ENCODE measurements around the gene ZIC1.

DNA sequence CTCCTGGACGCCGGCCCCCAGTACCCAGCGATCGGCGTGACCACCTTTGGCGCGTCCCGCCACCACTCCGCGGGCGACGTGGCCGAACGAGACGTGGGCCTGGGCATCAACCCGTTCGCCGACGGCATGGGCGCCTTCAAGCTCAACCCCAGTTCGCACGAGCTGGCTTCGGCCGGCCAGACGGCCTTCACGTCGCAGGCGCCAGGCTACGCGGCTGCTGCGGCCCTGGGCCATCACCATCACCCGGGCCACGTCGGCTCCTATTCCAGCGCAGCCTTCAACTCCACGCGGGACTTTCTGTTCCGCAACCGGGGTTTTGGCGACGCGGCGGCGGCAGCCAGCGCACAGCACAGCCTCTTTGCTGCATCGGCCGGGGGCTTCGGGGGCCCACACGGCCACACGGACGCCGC, 956 bp downstream of the ZIC1 start:
- TF ChIP-seq CTCF (IDR thresholded peaks at IDR 0.05), result no peak
- no peak for TF ChIP-seq POLR2A (IDR thresholded peaks at IDR 0.05)
- no peak for TF ChIP-seq EP300 (IDR thresholded peaks at IDR 0.05)
